Endodermal cell (in vitro differentiated cells): ENCODE data around the gene GSG1L. TPM values are rescaled to one million over a fixed set of nuclear protein-coding genes. Genes with fewer than 3 reads are reported as not detected.
A peak's percentile ranks its signal among the peaks of the same experiment; 100 is the strongest.

Source experiments
- DNase-seq: peaks from one replicate; pipeline ENCODE4 v3.0.0-alpha.2; 2017
- H3K27ac ChIP-seq: 2 replicates; pipeline ENCODE4 v1.5.1; 2013; ENCODE audit warnings: mild to moderate bottlenecking, low read depth, low read length, moderate library complexity
- H3K27me3 ChIP-seq: 2 replicates; pipeline ENCODE4 v1.6.1; 2013; ENCODE audit warnings: mild to moderate bottlenecking, low read length, moderate library complexity; ENCODE audit not compliant: insufficient read depth, control insufficient read depth, poor library complexity, severe bottlenecking
- H3K36me3 ChIP-seq: 2 replicates; pipeline ENCODE4 v1.7.0; 2013; ENCODE audit warnings: mild to moderate bottlenecking, low read length, moderate library complexity; ENCODE audit not compliant: control insufficient read depth, insufficient read depth
- H3K4me1 ChIP-seq: one replicate; pipeline ENCODE4 v1.7.0; 2013; ENCODE audit warnings: low read length; ENCODE audit not compliant: control insufficient read depth, insufficient read depth
- H3K4me3 ChIP-seq: 2 replicates; pipeline ENCODE4 v1.5.1; 2013; ENCODE audit warnings: mild to moderate bottlenecking, low read length, moderate library complexity
- H3K9ac ChIP-seq: 2 replicates; pipeline ENCODE4 v1.6.1; 2013; ENCODE audit warnings: mild to moderate bottlenecking, low read length, moderate library complexity; ENCODE audit not compliant: poor library complexity, severe bottlenecking; ENCODE audit errors: extremely low read depth
- H3K9me3 ChIP-seq: 2 replicates; pipeline ENCODE4 v1.6.1; 2013; ENCODE audit warnings: mild to moderate bottlenecking, low read length, moderate library complexity; ENCODE audit not compliant: control insufficient read depth
- H3K27ac Mint-ChIP-seq: 2 replicates; pipeline ENCODE4 v1.8.0; 2020; ENCODE audit warnings: mixed read lengths
- H3K27me3 Mint-ChIP-seq: 2 replicates; pipeline ENCODE4 v1.8.0; 2021; ENCODE audit warnings: mild to moderate bottlenecking, mixed read lengths; ENCODE audit not compliant: insufficient read depth
- H3K36me3 Mint-ChIP-seq: 2 replicates; pipeline ENCODE4 v1.8.0; 2020; ENCODE audit warnings: low read depth, mixed read lengths
- H3K4me1 Mint-ChIP-seq: 2 replicates; pipeline ENCODE4 v1.8.0; 2020; ENCODE audit warnings: mixed read lengths
- H3K4me3 Mint-ChIP-seq: 2 replicates; pipeline ENCODE4 v1.8.0; 2020; ENCODE audit warnings: mild to moderate bottlenecking, moderate library complexity, mixed read lengths
- H3K9me3 Mint-ChIP-seq: 2 replicates; pipeline ENCODE4 v1.8.0; 2020; ENCODE audit warnings: mild to moderate bottlenecking, mixed read lengths
- WGBS, 2 experiments: methylation state at CpG; one replicate each; pipeline versions ENCODE4 v1.1.5 to v1.1.7; 2013; ENCODE audit warnings: missing lambda C conversion rate in 2 of 2, mixed read lengths in 1 of 2; ENCODE audit not compliant: insufficient coverage in 1 of 2, insufficient read length in 1 of 2; 5-methylcytosine and 5-hydroxymethylcytosine counted together
- total RNA-seq, 2 donors: library from RNA; stranded (reverse); fragmentation: NEBNext Ultra II Directional in 1 of 2; extraction: Animal tissue kit (Norgen Biotek cat#: 25700) in 1 of 2; gene quantifications; 2 replicates in 1 of 2; 3 replicates in 1 of 2; pipeline ENCODE4 v1.2.1, GENCODE V29; 2021
- TF ChIP-seq, protein P1 (sequence below): fragments of 200-600 bp; sonication (generic); conservative IDR thresholded peaks from 2 replicates; pipeline ENCODE4 v1.5.0; 2021; ENCODE audit warnings: antibody characterized with exemption, mild to moderate bottlenecking

Gene GSG1L
- total RNA-seq, 2 donors from 2014 or later = 0.24 TPM; not detected in 1

DNA sequence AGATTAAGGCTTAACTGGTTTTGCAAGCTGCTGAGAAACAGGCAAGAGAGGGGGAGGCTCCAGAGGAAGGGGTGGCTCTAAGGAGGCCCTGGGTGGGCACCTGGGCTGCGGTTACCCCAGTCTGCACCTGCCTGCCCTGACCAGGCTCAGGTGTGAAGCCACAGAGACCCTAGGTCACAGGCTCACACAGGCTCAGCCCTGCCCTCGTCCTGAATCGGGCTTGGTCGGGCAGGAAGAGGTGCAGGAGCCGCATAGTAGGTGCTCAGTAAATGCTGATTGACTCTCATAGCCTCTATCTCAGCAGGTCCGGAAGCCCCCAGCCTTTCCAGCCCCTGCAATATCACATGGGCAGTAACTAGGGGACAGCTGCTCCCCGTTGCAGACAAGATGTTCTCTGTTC, 203.4 kb downstream of the GSG1L start:
- Histone ChIP-seq H3K27me3 (no peaks in the 10 kb centered on the region), H3K27ac (no peak overlapping the region), H3K9me3 (no peaks in the 10 kb centered on the region), H3K4me1 (no peaks in the 10 kb centered on the region), H3K36me3 (no peaks in the 10 kb centered on the region), H3K9ac (no peak overlapping the region), H3K4me3 (no peak overlapping the region)
- no peak overlapping the region for H3K27ac Mint-ChIP-seq
- H3K4me3 Mint-ChIP-seq = no peak overlapping the region
- 89% methylated on average over 3 to 7 of the region's 7 CpGs for WGBS, 2 experiments
- TF ChIP-seq, protein P1, sequence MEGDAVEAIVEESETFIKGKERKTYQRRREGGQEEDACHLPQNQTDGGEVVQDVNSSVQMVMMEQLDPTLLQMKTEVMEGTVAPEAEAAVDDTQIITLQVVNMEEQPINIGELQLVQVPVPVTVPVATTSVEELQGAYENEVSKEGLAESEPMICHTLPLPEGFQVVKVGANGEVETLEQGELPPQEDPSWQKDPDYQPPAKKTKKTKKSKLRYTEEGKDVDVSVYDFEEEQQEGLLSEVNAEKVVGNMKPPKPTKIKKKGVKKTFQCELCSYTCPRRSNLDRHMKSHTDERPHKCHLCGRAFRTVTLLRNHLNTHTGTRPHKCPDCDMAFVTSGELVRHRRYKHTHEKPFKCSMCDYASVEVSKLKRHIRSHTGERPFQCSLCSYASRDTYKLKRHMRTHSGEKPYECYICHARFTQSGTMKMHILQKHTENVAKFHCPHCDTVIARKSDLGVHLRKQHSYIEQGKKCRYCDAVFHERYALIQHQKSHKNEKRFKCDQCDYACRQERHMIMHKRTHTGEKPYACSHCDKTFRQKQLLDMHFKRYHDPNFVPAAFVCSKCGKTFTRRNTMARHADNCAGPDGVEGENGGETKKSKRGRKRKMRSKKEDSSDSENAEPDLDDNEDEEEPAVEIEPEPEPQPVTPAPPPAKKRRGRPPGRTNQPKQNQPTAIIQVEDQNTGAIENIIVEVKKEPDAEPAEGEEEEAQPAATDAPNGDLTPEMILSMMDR = no peak
- no peak for DNase-seq
- no peaks in the 10 kb centered on the region for H3K36me3 Mint-ChIP-seq
- no peaks in the 10 kb centered on the region for H3K4me1 Mint-ChIP-seq
- H3K27me3 Mint-ChIP-seq = peaks cover 4% of the 10 kb centered on the region
- peaks cover 17% of the 10 kb centered on the region for H3K9me3 Mint-ChIP-seq

DNA sequence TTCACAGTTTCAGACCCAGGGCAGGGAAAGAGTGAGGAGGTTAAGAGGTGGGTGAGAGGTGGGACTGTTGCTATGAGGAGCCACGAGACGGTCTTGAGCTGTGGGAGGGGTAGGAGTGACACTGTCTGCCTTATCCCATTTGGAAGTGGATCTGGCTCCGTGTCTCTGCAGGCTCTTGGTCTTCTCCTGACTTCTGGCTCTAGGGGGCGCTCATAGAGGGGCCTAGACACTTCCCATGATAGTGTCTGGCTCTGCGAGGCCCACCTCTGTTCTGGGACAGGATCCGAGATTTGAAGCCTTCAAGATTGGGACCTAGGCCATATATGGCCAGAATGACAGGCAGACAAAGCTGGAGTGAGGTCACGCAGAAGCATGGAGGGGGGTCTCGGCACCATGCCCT, 204.5 kb downstream of the GSG1L start:
- Mint-ChIP-seq H3K36me3 (no peaks in the 10 kb centered on the region), H3K27ac (no peak overlapping the region), H3K9me3 (peaks cover 13% of the 10 kb centered on the region), H3K4me3 (no peak overlapping the region), H3K27me3 (peaks cover 2% of the 10 kb centered on the region), H3K4me1 (no peaks in the 10 kb centered on the region)
- Histone ChIP-seq H3K9ac (no peak overlapping the region), H3K4me3 (no peak overlapping the region), H3K9me3 (no peaks in the 10 kb centered on the region), H3K4me1 (no peaks in the 10 kb centered on the region), H3K27me3 (no peaks in the 10 kb centered on the region), H3K27ac (no peak overlapping the region), H3K36me3 (no peaks in the 10 kb centered on the region)
- TF ChIP-seq, protein P1 = peak; percentile 74
- peak; percentile 84 for DNase-seq
- 57 to 62% methylated on average over 6 to 8 of the region's 8 CpGs for WGBS, 2 experiments

DNA sequence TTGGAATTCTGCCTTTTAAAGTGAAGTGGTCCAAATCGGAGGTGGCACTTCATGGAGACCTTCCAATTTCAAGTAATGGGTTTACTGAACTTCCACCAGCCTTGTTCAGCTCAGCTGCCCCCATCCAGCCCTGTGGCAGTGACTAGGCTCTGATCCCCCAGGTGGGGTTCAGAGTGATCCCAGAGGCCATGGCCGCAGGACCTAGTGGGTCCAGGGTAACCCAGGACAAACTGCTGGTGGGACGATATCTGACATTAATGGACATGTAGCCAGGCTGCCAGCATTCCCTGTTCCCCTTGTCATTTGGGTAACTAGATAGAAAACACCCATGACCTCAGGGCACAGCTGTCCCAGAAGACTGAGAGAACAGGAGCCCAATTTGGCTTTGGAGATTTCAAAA, 209.9 kb downstream of the GSG1L start:
- H3K36me3 ChIP-seq = no peaks in the 10 kb centered on the region
- Mint-ChIP-seq H3K27ac (no peak overlapping the region), H3K9me3 (no peaks in the 10 kb centered on the region), H3K4me3 (no peak overlapping the region), H3K36me3 (no peaks in the 10 kb centered on the region), H3K4me1 (no peaks in the 10 kb centered on the region), H3K27me3 (no peaks in the 10 kb centered on the region)
- H3K27ac ChIP-seq = no peak overlapping the region
- H3K9ac ChIP-seq = no peak overlapping the region
- no peaks in the 10 kb centered on the region for H3K27me3 ChIP-seq
- TF ChIP-seq, protein P1 = no peak
- 83 to 88% methylated on average over 1 to 3 of the region's 3 CpGs for WGBS, 2 experiments
- H3K4me1 ChIP-seq = no peaks in the 10 kb centered on the region
- no peak overlapping the region for H3K4me3 ChIP-seq
- H3K9me3 ChIP-seq = no peaks in the 10 kb centered on the region
- DNase-seq = peak; percentile 30
